Skeletal muscle tissue (tissue), 4 donors: ENCODE results near the gene VWA1. TPM values are rescaled to one million over a fixed set of nuclear protein-coding genes. Genes with fewer than 3 reads are reported as not detected.
"Not testable (repeated sequence)": the region's sequence is repeated elsewhere in the genome, so short reads cannot be mapped to it uniquely, and the experiment has no call there.

Experiments used
- H3K27ac ChIP-seq: one replicate; pipeline ENCODE4 v1.7.0; 2013; ENCODE audit warnings: mild to moderate bottlenecking, low read depth, low read length, inconsistent platforms
- H3K27me3 ChIP-seq, 3 donors: one replicate each; pipeline ENCODE4 v1.7.0; 2013; ENCODE audit warnings: low read length in 3 of 3; ENCODE audit not compliant: control insufficient read depth in 3 of 3, insufficient read depth in 3 of 3
- H3K36me3 ChIP-seq, 3 donors: one replicate each; pipeline ENCODE4 v1.7.0; 2013; ENCODE audit warnings: low read length in 3 of 3; ENCODE audit not compliant: control insufficient read depth in 3 of 3, insufficient read depth in 3 of 3
- H3K4me1 ChIP-seq, 3 donors: one replicate each; pipeline ENCODE4 v1.7.0; 2013; ENCODE audit warnings: low read length in 3 of 3, mild to moderate bottlenecking in 3 of 3; ENCODE audit not compliant: control insufficient read depth in 3 of 3, insufficient read depth in 3 of 3
- H3K4me3 ChIP-seq, 3 donors: one replicate each; pipeline ENCODE4 v1.7.0; 2013; ENCODE audit warnings: low read length in 3 of 3
- H3K9ac ChIP-seq, 3 donors: one replicate each; pipeline ENCODE4 v1.7.0; 2013; ENCODE audit warnings: low read length in 3 of 3, mild to moderate bottlenecking in 3 of 3, moderate library complexity in 2 of 3, low read depth in 1 of 3
- H3K9me3 ChIP-seq, 3 donors: one replicate each; pipeline ENCODE4 v1.7.0; 2013; ENCODE audit warnings: low read length in 3 of 3; ENCODE audit not compliant: control insufficient read depth in 3 of 3
- total RNA-seq: library from RNA; depleted of rRNA; stranded (reverse); fragments of >200 nt; gene quantifications from one replicate; pipeline ENCODE4 v1.2.3, GENCODE V29; 2014
- donor health status: Osteomylitis.

Gene VWA1
- total RNA-seq, 1 donor from 2014 or later: 11.0 TPM

DNA sequence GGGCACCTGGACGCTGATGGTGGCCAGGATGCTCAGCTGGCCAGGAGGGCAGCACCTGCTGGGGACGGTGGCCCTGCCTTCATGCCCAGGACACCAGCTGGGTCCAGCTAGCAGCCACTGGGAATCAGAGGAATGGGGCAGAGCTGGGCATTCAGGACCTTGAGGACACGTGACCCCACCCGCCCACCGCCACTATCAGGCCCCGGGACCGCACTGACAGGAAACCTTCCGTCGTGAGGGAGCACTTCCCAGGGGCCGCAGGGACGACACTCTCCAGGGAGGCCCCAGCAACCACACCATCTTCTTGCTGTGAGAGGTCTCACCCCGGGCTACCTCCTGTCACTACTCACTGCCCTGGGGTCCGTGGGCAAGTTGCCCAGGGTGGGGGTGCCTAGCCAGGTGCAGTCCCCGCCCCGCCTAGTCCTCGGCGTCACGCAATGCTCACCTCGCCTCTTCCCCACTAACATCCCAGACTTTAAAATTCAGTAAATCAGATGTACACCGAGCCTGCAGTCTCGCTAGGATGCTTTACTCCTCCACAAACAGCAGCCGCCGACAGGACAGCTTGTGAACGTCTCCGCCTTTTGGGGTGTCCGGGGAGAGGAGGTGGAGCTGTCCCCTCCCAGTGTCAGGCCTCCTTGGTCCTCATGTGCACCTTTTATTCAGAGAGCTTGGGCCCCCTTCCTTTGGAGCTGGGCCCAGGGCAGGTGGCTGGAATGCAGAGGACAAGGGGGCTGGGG is 4.9 kb downstream of the VWA1 start:
- Histone ChIP-seq H3K9me3 (no peaks in the 10 kb centered on the region), H3K9ac (peak overlapping the region in 2 of 3 donors; percentile 33 to 50), H3K27me3 (peaks cover 0 to 30% (median 13%) of the 10 kb centered on the region in 3 donors), H3K4me3 (no peak overlapping the region), H3K4me1 (peaks cover 27 to 31% (median 29%) of the 10 kb centered on the region in 3 donors), H3K36me3 (no peaks in the 10 kb centered on the region), H3K27ac (no peak overlapping the region)

- peaks cover 0 to 26% (median 11%) of the 10 kb centered on the region in 3 donors for H3K27me3 ChIP-seq
- peak overlapping the region in 1 of 3 donors; percentile 50 for H3K9ac ChIP-seq
- no peaks in the 10 kb centered on the region for H3K9me3 ChIP-seq
- H3K27ac ChIP-seq: no peak overlapping the region
- no peaks in the 10 kb centered on the region for H3K36me3 ChIP-seq
- H3K4me1 ChIP-seq: peaks cover 23 to 26% (median 24%) of the 10 kb centered on the region in 3 donors
- peak overlapping the region in 1 of 3 donors; percentile 45 for H3K4me3 ChIP-seq
Observed at GRCh38 chr1:1441002-1441888, 5.8 kb downstream of the VWA1 start.

DNA sequence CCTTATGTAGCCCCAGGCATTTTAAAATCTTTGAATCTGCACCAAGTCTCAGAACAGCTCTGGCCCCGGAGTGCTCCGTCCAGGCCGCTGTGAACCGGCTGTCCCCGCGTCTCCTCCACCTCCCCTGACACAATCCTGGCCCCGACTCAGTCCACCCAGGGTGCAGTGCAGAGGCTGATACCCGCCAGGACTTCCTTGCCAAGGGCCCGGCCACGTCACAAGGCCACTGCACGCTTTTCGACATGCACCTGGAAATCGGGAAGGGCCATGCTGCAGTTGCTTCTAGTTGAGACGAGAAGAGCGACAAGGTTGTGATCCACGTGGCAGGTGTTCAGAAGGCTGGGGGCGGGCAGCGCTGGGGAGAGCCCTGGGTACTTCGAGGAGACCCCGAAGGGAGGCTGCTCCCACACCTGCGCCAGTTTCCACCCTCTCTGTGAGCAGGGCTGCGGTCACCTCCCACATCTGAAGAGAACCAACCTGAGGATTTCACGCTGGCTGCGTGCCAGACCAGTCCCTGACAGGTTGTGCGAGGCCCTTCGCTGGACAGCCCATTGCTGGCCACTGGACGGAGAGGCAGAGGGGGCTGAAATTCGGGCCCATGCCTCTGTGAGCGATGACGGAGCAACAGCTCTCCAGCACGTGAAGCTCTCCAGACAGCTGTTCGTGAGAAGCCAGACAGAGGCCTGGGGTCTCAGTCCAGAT is 6.7 kb downstream of the VWA1 start:
- Histone ChIP-seq H3K9ac (peak overlapping the region in 1 of 3 donors; percentile 3), H3K4me3 (no peak overlapping the region), H3K27ac (no peak overlapping the region), H3K9me3 (no peaks in the 10 kb centered on the region), H3K27me3 (peaks cover 0 to 16% (median 5%) of the 10 kb centered on the region in 3 donors), H3K36me3 (no peaks in the 10 kb centered on the region), H3K4me1 (peaks cover 13 to 18% (median 16%) of the 10 kb centered on the region in 3 donors)

- H3K27me3 ChIP-seq, H3K4me3 ChIP-seq, H3K9me3 ChIP-seq, H3K36me3 ChIP-seq, H3K27ac ChIP-seq, H3K4me1 ChIP-seq, H3K9ac ChIP-seq: not testable (repeated sequence)
Observed at GRCh38 chr1:1446631-1447030, 11.1 kb downstream of the VWA1 start.

- H3K27ac ChIP-seq: no peak within 1 kb of the TSS
- no peak within 1 kb of the TSS for H3K9ac ChIP-seq
- H3K4me1 ChIP-seq: no peaks in the 10 kb centered on the region
- H3K4me3 ChIP-seq: no peak within 1 kb of the TSS
- H3K36me3 ChIP-seq: no peaks in the 10 kb centered on the region
- no peaks in the 10 kb centered on the region for H3K9me3 ChIP-seq
- H3K27me3 ChIP-seq: no peaks in the 10 kb centered on the region
Observed at GRCh38 chr1:1449099-1449739, 13.7 kb downstream of the VWA1 start, which contains the start of gene ATAD3C. Gene ATAD3C, plus strand, starts transcription at chr1:1449689. Its CDS starts 995 bp downstream, at chr1:1450684.

GRCh38 chr1:1450616-1451015 is 15.1 kb downstream of the VWA1 start:
- not testable (repeated sequence) for H3K27ac ChIP-seq, H3K27me3 ChIP-seq, H3K9ac ChIP-seq, H3K9me3 ChIP-seq, H3K4me1 ChIP-seq, H3K4me3 ChIP-seq, H3K36me3 ChIP-seq

- no peaks in the 10 kb centered on the region for H3K9me3 ChIP-seq
- no peak overlapping the region for H3K9ac ChIP-seq
- no peak overlapping the region for H3K4me3 ChIP-seq
- H3K4me1 ChIP-seq: no peaks in the 10 kb centered on the region
- H3K27ac ChIP-seq: no peak overlapping the region
- H3K36me3 ChIP-seq: no peaks in the 10 kb centered on the region
- H3K27me3 ChIP-seq: peaks cover 0 to 1% (median 0%) of the 10 kb centered on the region in 3 donors
Observed at GRCh38 chr1:1451696-1452364, 16.3 kb downstream of the VWA1 start.

DNA sequence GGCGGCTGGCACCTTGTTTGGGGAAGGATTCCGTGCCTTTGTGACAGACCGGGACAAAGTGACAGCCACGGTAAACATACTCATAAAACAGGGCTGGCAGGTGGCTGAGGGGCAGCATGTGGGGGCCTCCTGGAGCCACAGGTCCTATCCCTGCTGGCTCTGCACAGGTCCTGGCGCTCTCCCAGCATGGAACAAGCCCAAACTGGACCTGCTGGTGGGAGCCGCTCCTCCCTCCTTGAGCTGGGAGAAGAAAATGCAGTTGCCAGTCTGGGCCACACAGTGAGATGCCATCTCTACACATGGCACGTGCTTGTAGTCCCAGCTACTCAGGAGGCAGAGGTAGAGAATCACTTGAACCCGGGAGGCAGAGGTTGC is 16.9 kb downstream of the VWA1 start:
- H3K9me3 ChIP-seq, H3K9ac ChIP-seq, H3K36me3 ChIP-seq, H3K27me3 ChIP-seq, H3K27ac ChIP-seq, H3K4me3 ChIP-seq, H3K4me1 ChIP-seq: not testable (repeated sequence)

DNA sequence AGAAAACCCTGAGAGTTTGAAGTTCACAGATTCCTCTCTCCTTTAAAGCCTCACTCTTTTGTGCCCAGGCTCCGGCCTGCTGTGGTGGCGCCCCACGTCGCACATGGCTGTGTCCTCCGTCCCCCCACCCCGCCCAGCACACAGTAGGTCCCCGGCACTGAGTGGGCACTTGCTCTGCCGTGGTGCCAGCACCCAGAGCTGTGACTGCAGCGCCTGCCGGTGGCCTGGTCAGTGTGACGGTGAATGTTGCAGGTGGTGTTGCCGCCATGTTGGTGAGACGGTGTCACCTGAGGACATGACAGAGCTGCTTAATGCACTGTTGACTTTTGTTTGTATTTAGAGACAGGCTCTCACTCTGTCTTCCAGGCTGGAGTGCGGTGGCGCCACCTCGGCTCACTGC is 17.4 kb downstream of the VWA1 start:
- H3K27ac ChIP-seq: no peak overlapping the region
- no peak overlapping the region for H3K9ac ChIP-seq
- H3K4me1 ChIP-seq: no peaks in the 10 kb centered on the region
- H3K27me3 ChIP-seq: peaks cover 0 to 3% (median 0%) of the 10 kb centered on the region in 3 donors
- no peaks in the 10 kb centered on the region for H3K36me3 ChIP-seq
- H3K4me3 ChIP-seq: no peak overlapping the region
- H3K9me3 ChIP-seq: no peaks in the 10 kb centered on the region
